Adrenal gland (tissue), 12 donors: ENCODE measurements around the gene DEGS2. TPM values are rescaled to one million over a fixed set of nuclear protein-coding genes. Genes with fewer than 3 reads are reported as not detected.

ENCODE experiments used
- DNase-seq, 7 donors: peaks; one replicate each; pipeline ENCODE4 v3.0.0-alpha.2; 2019 to 2020
- H3K27ac ChIP-seq, 5 donors: fragments of 200-600 bp; sonication (generic) in 4 of 5; 1 replicate in 3 of 5; 2 replicates in 2 of 5; pipeline versions ENCODE4 v1.5.1 to v1.8.0; 2016 to 2020; ENCODE audit warnings: mild to moderate bottlenecking in 1 of 5
- H3K27me3 ChIP-seq: fragments of 200-600 bp; 2 replicates; pipeline ENCODE4 v1.8.0; 2021
- H3K36me3 ChIP-seq, 2 donors: fragments of 200-600 bp; replicated peaks in 1 of 2; 1 replicate in 1 of 2; 2 replicates in 1 of 2; pipeline versions ENCODE4 v1.5.1 to v1.8.0; 2018 to 2022
- H3K4me1 ChIP-seq, 2 donors: fragments of 200-600 bp; replicated peaks in 1 of 2; 1 replicate in 1 of 2; 2 replicates in 1 of 2; pipeline versions ENCODE4 v1.5.1 to v1.8.0; 2018 to 2021
- H3K4me3 ChIP-seq, 4 donors: fragments of 200-600 bp; sonication (generic) in 3 of 4; one replicate each; pipeline ENCODE4 v1.5.1; 2016 to 2018
- H3K9me3 ChIP-seq, 3 donors: fragments of 200-600 bp; sonication (generic) in 1 of 3; replicated peaks in 1 of 3; 1 replicate in 2 of 3; 2 replicates in 1 of 3; pipeline versions ENCODE4 v1.5.1 to v1.8.0; 2016 to 2021
- POLR2A ChIP-seq, 2 donors: fragments of 450-650 bp; IDR thresholded peaks; one replicate each; pipeline ENCODE4 v1.6.1; 2017; ENCODE audit warnings: antibody characterized with exemption in 2 of 2, mild to moderate bottlenecking in 2 of 2, moderate library complexity in 1 of 2
- WGBS, 4 donors: extraction: QIAGEN DNeasy Blood & Tissue Kit in 2 of 4; methylation state at CpG; one replicate each; pipeline versions ENCODE4 v1.1.5 to v1.1.7; 2013 to 2017; 5-methylcytosine and 5-hydroxymethylcytosine counted together
- intact Hi-C, 2 donors: fragments of 100-400 bp; cut with DNase I; formaldehyde crosslinking; loops; one replicate each; pipeline versions ENCODE4 v1.14.1 to v1.15.0; 2022 to 2023
- polyA plus RNA-seq, 3 donors: library from polyadenylated mRNA; stranded (reverse); fragments of 200-250 nt in 2 of 3; fragments of 350-450 nt in 1 of 3; fragmentation: Illumina TruSeq in 1 of 3; extraction: RNeasy Lipid Tissue Mini Kit (QIAGEN cat#74804) in 1 of 3; gene quantifications; one replicate each; pipeline ENCODE4 v1.2.3, GENCODE V29; 2013 to 2014
- total RNA-seq, 9 donors: library from RNA; depleted of rRNA in 4 of 9; stranded (reverse); fragments of >200 nt in 4 of 9; fragments of 120-200 nt in 1 of 9; fragmentation: NEBNext Ultra II Directional in 1 of 9; extraction: Animal tissue kit (Norgen Biotek cat#: 25700) in 1 of 9; gene quantifications; one replicate each; pipeline versions ENCODE4 v1.1.0 to v1.2.4, GENCODE V29; 2013 to 2023
- TF ChIP-seq, protein P1 (sequence below), 6 experiments: fragments of 450-650 bp in 4 of 6; fragments of 200-600 bp in 2 of 6; sonication (generic) in 1 of 6; IDR thresholded peaks; 1 replicate in 5 of 6; 2 replicates in 1 of 6; pipeline versions ENCODE4 v1.5.1 to v1.8.0; 2016 to 2021; ENCODE audit warnings: antibody characterized with exemption in 6 of 6, mild to moderate bottlenecking in 2 of 6, moderate library complexity in 1 of 6
- donor health status: healthy with polysubstance abuse.
- donor health status: Bipolar disorder and iron deficiency.
- donor health status: DM: yes; HTN: yes; CAD: no.
- donor health status: DM: no; HTN: no; CAD: no.
- donor health status: DM: no; HTN: no; CAD: no.
- donor health status: DM: yes; HTN: yes; CAD: no.

The DEGS2 gene
- total and polyA plus RNA-seq, 12 donors: 0.06 to 0.69 (median 0.24) TPM; not detected in 3

DNA sequence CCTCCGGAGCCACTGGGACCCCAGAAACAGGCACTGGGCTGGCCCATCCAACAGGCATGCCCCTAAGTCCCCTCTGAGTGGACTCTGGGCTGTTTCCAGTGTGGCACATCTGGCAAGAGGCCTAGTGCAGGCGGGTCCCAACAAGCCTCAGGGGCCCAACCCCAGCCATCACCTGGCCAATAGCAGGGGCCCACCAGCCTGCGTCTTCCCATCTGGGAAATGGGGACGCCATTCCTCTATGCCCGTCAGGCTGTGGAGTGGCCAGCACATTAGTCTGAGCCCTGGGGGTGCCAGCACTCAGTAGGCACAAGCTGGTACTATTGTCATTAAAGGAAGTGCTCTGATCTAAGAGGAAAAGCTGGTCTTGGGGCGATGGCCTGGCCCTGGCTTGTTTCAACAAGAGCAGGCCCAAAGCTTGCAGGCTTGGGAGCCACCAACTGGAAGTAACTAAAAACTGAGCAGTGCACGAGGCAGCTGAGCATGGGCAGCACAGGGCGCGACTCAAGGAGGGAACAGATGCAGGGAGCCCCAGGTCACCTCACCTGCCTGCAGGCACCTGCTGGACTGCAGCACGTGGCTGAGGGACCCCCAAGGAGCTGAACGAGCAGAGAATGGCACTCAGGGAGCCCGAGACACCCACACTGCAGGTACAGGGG, 8.4 kb downstream of the DEGS2 start:
- intact Hi-C loops: no loop called here
- Histone ChIP-seq H3K27me3 (no peaks in the 10 kb centered on the region), H3K27ac (no peak overlapping the region)

GRCh38 chr14:100149851-100150611, 9.4 kb downstream of the DEGS2 start:
- no peak for DNase-seq
- H3K9me3 ChIP-seq: no peaks in the 10 kb centered on the region
- no peak overlapping the region for H3K27ac ChIP-seq
- H3K4me3 ChIP-seq: no peak overlapping the region
- TF ChIP-seq POLR2A (IDR thresholded peaks at IDR 0.05): no peak
- TF ChIP-seq, protein P1, sequence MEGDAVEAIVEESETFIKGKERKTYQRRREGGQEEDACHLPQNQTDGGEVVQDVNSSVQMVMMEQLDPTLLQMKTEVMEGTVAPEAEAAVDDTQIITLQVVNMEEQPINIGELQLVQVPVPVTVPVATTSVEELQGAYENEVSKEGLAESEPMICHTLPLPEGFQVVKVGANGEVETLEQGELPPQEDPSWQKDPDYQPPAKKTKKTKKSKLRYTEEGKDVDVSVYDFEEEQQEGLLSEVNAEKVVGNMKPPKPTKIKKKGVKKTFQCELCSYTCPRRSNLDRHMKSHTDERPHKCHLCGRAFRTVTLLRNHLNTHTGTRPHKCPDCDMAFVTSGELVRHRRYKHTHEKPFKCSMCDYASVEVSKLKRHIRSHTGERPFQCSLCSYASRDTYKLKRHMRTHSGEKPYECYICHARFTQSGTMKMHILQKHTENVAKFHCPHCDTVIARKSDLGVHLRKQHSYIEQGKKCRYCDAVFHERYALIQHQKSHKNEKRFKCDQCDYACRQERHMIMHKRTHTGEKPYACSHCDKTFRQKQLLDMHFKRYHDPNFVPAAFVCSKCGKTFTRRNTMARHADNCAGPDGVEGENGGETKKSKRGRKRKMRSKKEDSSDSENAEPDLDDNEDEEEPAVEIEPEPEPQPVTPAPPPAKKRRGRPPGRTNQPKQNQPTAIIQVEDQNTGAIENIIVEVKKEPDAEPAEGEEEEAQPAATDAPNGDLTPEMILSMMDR (IDR thresholded peaks at IDR 0.05): no peak
- H3K27me3 ChIP-seq: no peaks in the 10 kb centered on the region
- 42 to 62% (median 56%) methylated on average over 5 to 21 of the region's 21 CpGs for WGBS, 4 donors
- no peaks in the 10 kb centered on the region for H3K4me1 ChIP-seq
- H3K36me3 ChIP-seq: no peaks in the 10 kb centered on the region
- intact Hi-C loops: no loop called here

More for the DNA sequence above, 8.4 kb downstream of the DEGS2 start:
- Histone ChIP-seq H3K4me3 (no peak overlapping the region), H3K9me3 (no peaks in the 10 kb centered on the region), H3K4me1 (no peaks in the 10 kb centered on the region), H3K36me3 (no peaks in the 10 kb centered on the region)
- no peak for DNase-seq
- 71 to 89% (median 79%) methylated on average over 7 to 12 of the region's 12 CpGs for WGBS, 4 donors
- no peak for TF ChIP-seq POLR2A (IDR thresholded peaks at IDR 0.05)
- TF ChIP-seq, protein P1 (IDR thresholded peaks at IDR 0.05): no peak

GRCh38 chr14:100148837-100149731, 10.4 kb downstream of the DEGS2 start:
- Histone ChIP-seq H3K27ac (no peak overlapping the region), H3K36me3 (no peaks in the 10 kb centered on the region), H3K9me3 (no peaks in the 10 kb centered on the region), H3K4me3 (no peak overlapping the region), H3K27me3 (no peaks in the 10 kb centered on the region), H3K4me1 (no peaks in the 10 kb centered on the region)
- no peak for DNase-seq
- 92 to 95% (median 93%) methylated on average over 32 to 58 of the region's 58 CpGs for WGBS, 4 donors
- TF ChIP-seq POLR2A (IDR thresholded peaks at IDR 0.05): no peak
- TF ChIP-seq, protein P1 (IDR thresholded peaks at IDR 0.05): no peak
- intact Hi-C loops: no loop called here
